ENCODE data around the gene ATG4A. TPM values are rescaled to one million over a fixed set of nuclear protein-coding genes. Genes with fewer than 3 reads are reported as not detected.

Gene ATG4A
- total and polyA plus RNA-seq, 2 of the 8 experiments (the other 6 are each of a cell fraction or from before 2014, with no cell fraction given): 1.2 to 2.0 TPM

DNA sequence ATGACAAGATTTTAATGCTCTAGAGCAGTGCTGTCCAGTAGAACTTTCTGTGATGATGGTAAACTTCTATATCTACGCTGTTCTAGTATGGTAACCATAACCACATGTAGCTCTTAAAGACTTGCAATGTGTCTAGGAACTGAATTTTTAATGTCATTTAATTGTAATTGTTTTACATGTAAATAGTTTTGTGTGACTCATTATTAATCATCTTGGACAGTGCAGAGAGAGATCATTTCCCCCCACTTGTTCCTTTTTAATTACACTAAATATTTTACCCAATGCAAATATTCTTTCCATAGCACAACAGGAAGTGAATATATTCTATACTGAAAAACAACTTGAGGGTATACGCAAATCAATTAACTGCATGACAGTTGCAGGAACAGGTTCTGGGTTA, 5.8 kb downstream of the ATG4A start (continued):
- TF ChIP-seq YY1 (IDR thresholded peaks at IDR 0.05; ENCODE audit: low read depth, low read length) (no peak), BCL11A (IDR thresholded peaks at IDR 0.05; ENCODE audit: low read depth in 2 of 2, low read length in 2 of 2) (no peak), GABPA (IDR thresholded peaks at IDR 0.05; ENCODE audit: borderline replicate concordance, insufficient read depth, low read length) (no peak), FOSL1 (IDR thresholded peaks at IDR 0.05; ENCODE audit: insufficient read depth, low read depth, low read length) (no peak), SIX5 (IDR thresholded peaks at IDR 0.05; ENCODE audit: low read depth, low read length) (no peak)
- TF ChIP-seq, protein P1, sequence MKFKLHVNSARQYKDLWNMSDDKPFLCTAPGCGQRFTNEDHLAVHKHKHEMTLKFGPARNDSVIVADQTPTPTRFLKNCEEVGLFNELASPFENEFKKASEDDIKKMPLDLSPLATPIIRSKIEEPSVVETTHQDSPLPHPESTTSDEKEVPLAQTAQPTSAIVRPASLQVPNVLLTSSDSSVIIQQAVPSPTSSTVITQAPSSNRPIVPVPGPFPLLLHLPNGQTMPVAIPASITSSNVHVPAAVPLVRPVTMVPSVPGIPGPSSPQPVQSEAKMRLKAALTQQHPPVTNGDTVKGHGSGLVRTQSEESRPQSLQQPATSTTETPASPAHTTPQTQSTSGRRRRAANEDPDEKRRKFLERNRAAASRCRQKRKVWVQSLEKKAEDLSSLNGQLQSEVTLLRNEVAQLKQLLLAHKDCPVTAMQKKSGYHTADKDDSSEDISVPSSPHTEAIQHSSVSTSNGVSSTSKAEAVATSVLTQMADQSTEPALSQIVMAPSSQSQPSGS (IDR thresholded peaks at IDR 0.05; ENCODE audit: low read length): no peak

All from H1 (cell line).